ENCODE results near the gene PTGDR2.

- TF ChIP-seq, protein P1, sequence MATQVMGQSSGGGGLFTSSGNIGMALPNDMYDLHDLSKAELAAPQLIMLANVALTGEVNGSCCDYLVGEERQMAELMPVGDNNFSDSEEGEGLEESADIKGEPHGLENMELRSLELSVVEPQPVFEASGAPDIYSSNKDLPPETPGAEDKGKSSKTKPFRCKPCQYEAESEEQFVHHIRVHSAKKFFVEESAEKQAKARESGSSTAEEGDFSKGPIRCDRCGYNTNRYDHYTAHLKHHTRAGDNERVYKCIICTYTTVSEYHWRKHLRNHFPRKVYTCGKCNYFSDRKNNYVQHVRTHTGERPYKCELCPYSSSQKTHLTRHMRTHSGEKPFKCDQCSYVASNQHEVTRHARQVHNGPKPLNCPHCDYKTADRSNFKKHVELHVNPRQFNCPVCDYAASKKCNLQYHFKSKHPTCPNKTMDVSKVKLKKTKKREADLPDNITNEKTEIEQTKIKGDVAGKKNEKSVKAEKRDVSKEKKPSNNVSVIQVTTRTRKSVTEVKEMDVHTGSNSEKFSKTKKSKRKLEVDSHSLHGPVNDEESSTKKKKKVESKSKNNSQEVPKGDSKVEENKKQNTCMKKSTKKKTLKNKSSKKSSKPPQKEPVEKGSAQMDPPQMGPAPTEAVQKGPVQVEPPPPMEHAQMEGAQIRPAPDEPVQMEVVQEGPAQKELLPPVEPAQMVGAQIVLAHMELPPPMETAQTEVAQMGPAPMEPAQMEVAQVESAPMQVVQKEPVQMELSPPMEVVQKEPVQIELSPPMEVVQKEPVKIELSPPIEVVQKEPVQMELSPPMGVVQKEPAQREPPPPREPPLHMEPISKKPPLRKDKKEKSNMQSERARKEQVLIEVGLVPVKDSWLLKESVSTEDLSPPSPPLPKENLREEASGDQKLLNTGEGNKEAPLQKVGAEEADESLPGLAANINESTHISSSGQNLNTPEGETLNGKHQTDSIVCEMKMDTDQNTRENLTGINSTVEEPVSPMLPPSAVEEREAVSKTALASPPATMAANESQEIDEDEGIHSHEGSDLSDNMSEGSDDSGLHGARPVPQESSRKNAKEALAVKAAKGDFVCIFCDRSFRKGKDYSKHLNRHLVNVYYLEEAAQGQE (IDR thresholded peaks at IDR 0.05; ENCODE audit: low read depth) = no peak
- TF ChIP-seq EZH2 (IDR thresholded peaks at IDR 0.05) = no peak
- no peak for TF ChIP-seq ATF3 (IDR thresholded peaks at IDR 0.05)
- TF ChIP-seq YY1 (IDR thresholded peaks at IDR 0.05; ENCODE audit: extremely low read depth, insufficient replicate concordance, low read depth, low read length) = no peak
- TF ChIP-seq SIN3A (IDR thresholded peaks at IDR 0.05; ENCODE audit: low read depth) = no peak
- no peak for TF ChIP-seq JUND (IDR thresholded peaks at IDR 0.05)
- TF ChIP-seq, protein P2, sequence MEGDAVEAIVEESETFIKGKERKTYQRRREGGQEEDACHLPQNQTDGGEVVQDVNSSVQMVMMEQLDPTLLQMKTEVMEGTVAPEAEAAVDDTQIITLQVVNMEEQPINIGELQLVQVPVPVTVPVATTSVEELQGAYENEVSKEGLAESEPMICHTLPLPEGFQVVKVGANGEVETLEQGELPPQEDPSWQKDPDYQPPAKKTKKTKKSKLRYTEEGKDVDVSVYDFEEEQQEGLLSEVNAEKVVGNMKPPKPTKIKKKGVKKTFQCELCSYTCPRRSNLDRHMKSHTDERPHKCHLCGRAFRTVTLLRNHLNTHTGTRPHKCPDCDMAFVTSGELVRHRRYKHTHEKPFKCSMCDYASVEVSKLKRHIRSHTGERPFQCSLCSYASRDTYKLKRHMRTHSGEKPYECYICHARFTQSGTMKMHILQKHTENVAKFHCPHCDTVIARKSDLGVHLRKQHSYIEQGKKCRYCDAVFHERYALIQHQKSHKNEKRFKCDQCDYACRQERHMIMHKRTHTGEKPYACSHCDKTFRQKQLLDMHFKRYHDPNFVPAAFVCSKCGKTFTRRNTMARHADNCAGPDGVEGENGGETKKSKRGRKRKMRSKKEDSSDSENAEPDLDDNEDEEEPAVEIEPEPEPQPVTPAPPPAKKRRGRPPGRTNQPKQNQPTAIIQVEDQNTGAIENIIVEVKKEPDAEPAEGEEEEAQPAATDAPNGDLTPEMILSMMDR (IDR thresholded peaks at IDR 0.05 in 2 of 3, conservative IDR thresholded peaks at IDR 0.05 in 1 of 3; ENCODE audit: borderline replicate concordance in 1 of 3, insufficient read depth in 1 of 3, low read depth in 2 of 3, low read length in 2 of 3) = peak in 2 of 3 experiments; percentile 38 to 45; a peak in 4 of 6 replicates
- TF ChIP-seq, protein P3, sequence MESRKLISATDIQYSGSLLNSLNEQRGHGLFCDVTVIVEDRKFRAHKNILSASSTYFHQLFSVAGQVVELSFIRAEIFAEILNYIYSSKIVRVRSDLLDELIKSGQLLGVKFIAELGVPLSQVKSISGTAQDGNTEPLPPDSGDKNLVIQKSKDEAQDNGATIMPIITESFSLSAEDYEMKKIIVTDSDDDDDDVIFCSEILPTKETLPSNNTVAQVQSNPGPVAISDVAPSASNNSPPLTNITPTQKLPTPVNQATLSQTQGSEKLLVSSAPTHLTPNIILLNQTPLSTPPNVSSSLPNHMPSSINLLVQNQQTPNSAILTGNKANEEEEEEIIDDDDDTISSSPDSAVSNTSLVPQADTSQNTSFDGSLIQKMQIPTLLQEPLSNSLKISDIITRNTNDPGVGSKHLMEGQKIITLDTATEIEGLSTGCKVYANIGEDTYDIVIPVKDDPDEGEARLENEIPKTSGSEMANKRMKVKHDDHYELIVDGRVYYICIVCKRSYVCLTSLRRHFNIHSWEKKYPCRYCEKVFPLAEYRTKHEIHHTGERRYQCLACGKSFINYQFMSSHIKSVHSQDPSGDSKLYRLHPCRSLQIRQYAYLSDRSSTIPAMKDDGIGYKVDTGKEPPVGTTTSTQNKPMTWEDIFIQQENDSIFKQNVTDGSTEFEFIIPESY (IDR thresholded peaks at IDR 0.05; ENCODE audit: extremely low read depth, insufficient replicate concordance, low read length) = no peak
- no peak for TF ChIP-seq CBX3 (IDR thresholded peaks at IDR 0.05; ENCODE audit: low read depth)
- no peak for TF ChIP-seq POLR2A (IDR thresholded peaks at IDR 0.05; ENCODE audit: borderline replicate concordance, extremely low read depth, insufficient read depth, insufficient read length)
- TF ChIP-seq FOSL1 (IDR thresholded peaks at IDR 0.05; ENCODE audit: low read depth) = no peak
- TF ChIP-seq EZH2phosphoT487 (IDR thresholded peaks at IDR 0.05; ENCODE audit: borderline replicate concordance) = no peak
- no peak for TF ChIP-seq ZNF274 (IDR thresholded peaks at IDR 0.05; ENCODE audit: low read depth, low read length)
- no peak for TF ChIP-seq POLR2AphosphoS5 (IDR thresholded peaks at IDR 0.05; ENCODE audit: low read depth, low read length)
Observed at GRCh38 chr11:60838132-60838531, 17.6 kb downstream of the PTGDR2 start.

Data from HCT116 (cell line).